RPMI8226 (cell line): ENCODE measurements around the gene OR4C46.
"Not testable (repeated sequence)": the region's sequence is repeated elsewhere in the genome, so short reads cannot be mapped to it uniquely, and the experiment has no call there.

ENCODE experiments used
- DNase-seq: peaks from one replicate; pipeline ENCODE4 v3.0.0-alpha.2; 2015

Gene OR4C46

GRCh38 chr11:54603898-54604297, at the start of gene OR4C46:
Gene OR4C46 (minus strand): TSS chr11:54603998. CDS start chr11:54603998, 0 bp downstream.
- no peak for DNase-seq

DNA sequence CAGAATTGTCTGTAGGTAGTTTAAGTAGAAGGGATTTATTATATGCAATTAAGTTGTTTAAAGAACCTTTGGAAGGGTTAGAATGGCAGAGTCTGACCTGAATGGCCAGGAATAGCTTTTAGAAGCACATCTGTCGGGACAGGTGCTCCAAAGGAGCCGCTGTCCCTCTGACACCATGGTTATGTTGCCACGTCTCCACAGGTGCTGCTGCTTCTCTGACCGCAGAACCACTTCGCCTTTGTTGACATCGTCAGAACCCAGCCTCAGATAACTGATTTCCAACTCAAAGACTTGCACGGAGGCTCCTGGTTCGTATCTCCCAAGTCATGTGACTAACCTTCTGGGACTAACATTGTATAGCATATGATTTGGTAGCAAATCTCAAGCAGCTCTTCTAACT, 41.8 kb upstream of the OR4C46 start:
- peak; percentile 50 for DNase-seq

DNA sequence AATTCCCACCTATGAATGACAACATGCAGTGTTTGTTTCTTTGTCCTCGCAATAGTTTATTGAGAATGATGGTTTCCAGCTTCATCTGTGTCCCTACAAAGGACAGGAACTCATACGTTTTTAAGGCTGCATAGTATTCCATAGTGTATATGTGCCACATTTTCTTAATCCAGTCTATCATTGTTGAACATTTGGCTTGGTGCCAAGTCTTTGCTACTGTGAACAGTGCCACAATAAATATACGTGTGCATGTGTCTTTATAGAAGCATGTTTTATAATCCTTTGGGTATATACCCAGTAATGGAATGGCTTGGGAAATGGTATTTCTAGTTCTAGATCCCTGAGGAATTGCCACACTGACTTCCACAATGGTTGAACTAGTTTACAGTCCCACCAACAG, 42.4 kb downstream of the OR4C46 start:
- DNase-seq = not testable (repeated sequence)

DNA sequence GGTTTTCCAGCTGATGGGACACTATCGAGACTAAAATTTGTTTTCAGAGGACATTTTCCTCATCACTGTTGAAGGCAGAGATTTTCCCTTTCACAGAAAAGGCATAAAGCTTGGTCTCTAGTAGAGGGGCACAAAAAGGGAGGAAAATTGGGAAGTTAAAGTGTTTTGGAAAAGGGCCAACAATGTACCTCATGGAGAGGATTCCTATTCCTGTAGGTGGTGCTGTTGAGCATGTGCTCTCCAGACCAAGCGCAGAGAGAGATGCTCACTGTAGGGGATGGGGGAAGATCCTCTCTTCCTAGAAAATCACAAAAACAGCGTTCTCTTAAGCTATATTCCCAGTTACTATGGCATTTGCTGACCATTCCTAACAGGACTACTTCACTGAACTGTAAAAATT, 44.9 kb downstream of the OR4C46 start:
- peak; percentile 38 for DNase-seq

DNA sequence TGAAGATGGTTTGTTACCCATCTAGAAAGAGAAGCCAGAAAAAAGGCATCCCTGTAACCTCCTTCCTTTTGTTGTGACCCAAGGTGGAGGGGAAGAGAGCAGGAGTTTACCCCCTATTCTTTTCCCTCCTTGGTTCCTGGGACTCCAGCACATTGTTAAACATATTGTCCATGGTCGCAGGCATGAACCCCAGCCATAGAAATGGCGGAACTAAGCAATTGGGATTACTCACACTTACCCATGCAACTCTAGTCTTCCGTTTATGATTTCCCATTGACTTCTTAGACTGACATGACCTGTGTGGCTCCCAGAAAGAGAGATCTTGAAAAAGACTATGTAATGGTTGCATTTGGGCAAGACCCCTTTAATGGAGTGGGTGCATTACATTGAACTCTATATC, 45.4 kb downstream of the OR4C46 start:
- DNase-seq = no peak
